Posterior cingulate gyrus (tissue), 11 donors: ENCODE results near the gene HTD2.
A peak's percentile ranks its signal among the peaks of the same experiment; 100 is the strongest.

Experiments used
- DNase-seq, 10 donors: peaks; one replicate each; pipeline versions ENCODE4 v3.0.0 to v3.0.0-alpha.2; 2020 to 2021; ENCODE audit warnings: mixed read lengths in 3 of 10
- intact Hi-C: fragments of 100-400 bp; cut with DNase I; formaldehyde crosslinking; loops from one replicate; pipeline ENCODE4 v1.15.1; 2023

The HTD2 gene

GRCh38 chr3:58291671-58292338 lies 14.5 kb upstream of the HTD2 start:
- intact Hi-C loops, result no loop called here
- DNase-seq, result no peak

- no peak for DNase-seq
- intact Hi-C loops, result no loop called here
These were observed 13.5 kb upstream of the HTD2 start for GRCh38 chr3:58292866-58293265.

GRCh38 chr3:58293516-58293915 lies 12.8 kb upstream of the HTD2 start:
- intact Hi-C loops, result no loop called here
- peak in 8 of 10 donors; percentile 50 to 95 (median 62) for DNase-seq

DNA sequence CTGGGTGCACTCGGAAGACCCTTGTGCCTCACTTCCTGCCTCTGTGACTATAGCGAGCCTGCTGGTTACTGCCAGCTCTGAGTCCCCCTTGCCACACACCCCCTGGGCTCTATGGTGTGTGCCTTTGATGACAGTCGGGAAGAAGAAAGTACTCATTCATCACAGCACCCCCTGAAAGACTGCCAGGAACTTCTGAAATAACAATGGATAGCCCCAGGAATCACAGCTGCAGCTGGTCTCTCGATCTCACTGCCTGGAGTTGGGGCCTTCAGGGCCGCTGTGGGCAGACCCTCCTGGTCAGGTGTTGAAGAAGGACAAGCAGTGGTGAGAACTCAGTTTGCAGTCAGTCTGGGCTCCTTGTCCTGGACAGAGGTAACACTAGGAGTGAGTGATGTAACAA lies 10.1 kb upstream of the HTD2 start:
- DNase-seq, result peak in 8 of 10 donors; percentile 33 to 94 (median 60)
- intact Hi-C loops, result no loop called here

GRCh38 chr3:58296843-58297242 lies 9.5 kb upstream of the HTD2 start:
- intact Hi-C loops, result no loop called here
- DNase-seq, result no peak

DNA sequence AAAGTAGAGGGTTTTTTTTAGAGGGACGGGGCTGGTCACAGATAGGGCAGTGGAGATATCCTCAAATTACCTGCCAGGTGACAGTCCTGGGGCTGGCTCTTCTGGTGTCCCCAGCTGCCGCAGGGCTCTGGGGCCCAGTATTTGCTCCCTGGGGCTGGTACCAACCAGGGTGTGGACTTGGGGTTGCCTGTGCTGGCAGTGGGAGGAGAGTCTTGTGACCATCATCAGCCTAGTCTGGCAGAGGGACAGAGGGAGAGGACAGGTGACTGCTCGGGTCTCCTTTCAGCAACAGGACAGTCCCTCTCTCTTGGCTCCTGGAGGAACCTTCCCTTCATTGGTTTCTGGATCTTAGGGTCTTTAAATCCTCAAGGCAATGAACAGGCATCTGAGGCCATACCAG lies 8.1 kb upstream of the HTD2 start:
- DNase-seq, result no peak
- intact Hi-C loops, result no loop called here

GRCh38 chr3:58299075-58299474 lies 7.2 kb upstream of the HTD2 start:
- no peak for DNase-seq
- intact Hi-C loops, result no loop called here

DNA sequence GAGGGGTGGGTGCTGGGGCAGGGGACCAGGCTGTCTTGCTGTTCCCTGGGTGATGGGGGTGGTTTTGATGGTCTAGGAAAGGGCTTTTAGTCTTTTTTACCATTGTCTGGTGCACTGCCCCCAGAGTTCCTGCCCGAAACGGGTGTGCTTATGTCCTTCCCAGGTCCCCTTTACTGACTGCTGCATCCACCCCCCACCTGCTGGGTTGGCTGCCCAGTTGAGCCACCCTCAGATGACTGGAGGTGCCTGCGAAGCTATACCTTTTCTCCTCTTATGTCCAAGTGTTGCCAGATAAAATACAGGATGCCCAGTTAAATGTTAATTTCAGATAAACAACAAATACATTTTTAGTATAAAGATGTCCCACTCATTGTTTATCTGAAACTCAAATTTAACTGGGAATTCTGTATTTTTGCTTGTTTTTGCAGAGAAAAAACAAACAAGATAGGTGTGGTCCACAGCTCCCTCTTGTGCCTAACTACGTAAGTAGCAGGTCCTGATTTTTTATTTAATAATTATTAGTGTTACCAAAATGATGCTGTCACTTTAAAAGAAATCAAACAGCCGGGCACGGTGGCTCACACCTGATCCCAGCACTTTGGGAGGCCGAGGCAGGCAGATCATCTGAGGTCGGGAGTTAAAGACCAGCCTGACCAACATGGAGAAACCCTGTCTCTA lies 6.3 kb upstream of the HTD2 start:
- no peak for DNase-seq
- intact Hi-C loops, result loop anchor here (1.0 to 10.0 kb wide), 3 partner anchors 63 to 295 kb away; partner anchors contain the start of genes ABHD6 and FLNB

DNA sequence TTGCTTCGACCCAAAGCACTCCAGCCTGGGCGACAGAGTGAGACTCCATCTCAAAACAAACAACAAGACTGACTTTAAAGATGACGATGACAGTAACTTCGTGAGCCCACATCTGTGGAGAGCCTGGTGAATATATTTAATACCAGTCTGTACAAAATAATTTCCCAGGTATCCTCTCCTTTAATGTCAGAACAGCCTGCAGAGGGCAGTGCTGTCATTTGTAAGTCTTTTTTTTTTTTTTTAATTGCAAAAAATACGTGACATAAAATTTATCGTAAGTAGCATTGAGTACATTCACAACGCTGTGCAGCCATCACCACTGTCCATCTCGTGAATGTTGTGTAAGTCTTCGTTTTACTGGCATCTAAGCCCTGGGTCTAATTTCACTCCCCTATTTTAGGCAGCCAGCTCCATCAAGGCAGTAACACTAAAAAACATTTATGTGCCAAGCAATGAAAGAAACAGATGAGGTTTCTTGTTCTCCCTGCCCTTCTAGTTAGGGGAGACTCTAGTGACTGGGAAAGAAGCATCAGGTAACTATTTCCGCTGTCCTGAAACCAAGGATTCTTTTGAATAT lies 1.4 kb downstream of the HTD2 start:
- intact Hi-C loops, result loop anchor here (2.0 to 10.0 kb wide), 5 partner anchors 25 to 323 kb away; partner anchors contain the start of genes FLNB, KCTD6 and PXK
- no peak for DNase-seq

DNA sequence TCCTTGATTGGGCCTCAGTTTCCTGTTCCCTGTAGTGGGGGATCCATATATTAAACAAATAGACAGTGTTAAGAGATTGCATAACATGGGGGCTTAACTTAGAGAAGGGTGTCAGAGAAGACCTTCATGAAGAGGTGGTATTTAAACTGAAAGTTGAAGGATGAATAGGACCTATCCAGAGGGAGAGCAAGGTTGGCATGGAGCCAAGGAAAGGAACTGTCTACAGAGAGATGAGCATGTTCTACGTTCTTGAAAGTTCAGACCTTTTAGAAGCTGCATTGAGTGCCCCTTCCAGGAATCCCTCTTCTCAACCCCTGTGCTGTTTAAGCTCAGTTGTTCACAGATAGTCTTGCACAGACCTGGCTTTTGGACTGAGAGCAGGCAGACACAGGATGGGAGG lies 2.4 kb downstream of the HTD2 start:
- DNase-seq, result no peak
- intact Hi-C loops, result loop anchor here (10.0 kb wide), 1 partner anchor 304 kb away; the partner anchor contains the start of gene FLNB

DNA sequence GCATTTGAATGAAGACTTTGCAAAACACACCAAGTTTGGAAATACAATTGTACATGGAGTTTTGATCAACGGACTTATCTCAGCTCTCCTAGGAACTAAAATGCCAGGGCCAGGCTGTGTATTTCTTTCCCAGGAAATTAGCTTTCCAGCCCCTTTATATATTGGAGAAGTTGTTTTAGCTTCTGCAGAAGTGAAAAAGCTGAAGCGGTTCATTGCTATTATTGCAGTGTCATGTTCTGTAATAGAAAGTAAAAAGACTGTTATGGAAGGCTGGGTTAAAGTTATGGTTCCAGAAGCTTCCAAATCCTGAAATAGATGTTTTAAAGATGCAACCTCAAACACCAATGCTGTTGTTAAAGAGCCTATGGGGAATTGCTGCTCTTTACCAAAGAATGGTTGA lies 11.5 kb downstream of the HTD2 start:
- no peak for DNase-seq
- intact Hi-C loops, result no loop called here

DNA sequence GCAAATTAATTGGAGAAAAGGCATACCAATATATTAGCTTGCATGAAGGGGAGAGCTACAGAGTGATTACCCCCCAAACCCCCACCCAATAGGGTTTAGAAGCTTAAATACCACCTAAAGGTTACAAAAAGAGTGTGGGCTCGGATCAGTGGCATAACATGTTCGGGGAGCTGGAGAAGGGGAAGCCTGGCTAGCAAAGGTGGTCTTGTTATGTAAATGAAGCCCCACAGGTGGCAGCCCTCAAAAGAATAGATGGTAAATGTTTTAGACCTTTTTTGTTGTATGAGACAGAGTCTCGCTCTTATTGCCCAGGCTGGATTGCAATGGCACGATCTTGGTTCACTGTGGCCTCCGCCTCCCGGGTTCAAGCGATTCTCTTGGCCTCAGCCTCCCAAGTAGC lies 15.5 kb downstream of the HTD2 start:
- intact Hi-C loops, result loop anchor here (5.0 kb wide), 1 partner anchor 211 kb away; no protein-coding TSS in a partner anchor

GRCh38 chr3:58322793-58323192 lies 16.5 kb downstream of the HTD2 start:
- intact Hi-C loops, result loop anchor here (5.0 kb wide), 1 partner anchor 210 kb away; no protein-coding TSS in a partner anchor
- no peak for DNase-seq

More for the DNA sequence above, 15.5 kb downstream of the HTD2 start:
- DNase-seq, result no peak

DNA sequence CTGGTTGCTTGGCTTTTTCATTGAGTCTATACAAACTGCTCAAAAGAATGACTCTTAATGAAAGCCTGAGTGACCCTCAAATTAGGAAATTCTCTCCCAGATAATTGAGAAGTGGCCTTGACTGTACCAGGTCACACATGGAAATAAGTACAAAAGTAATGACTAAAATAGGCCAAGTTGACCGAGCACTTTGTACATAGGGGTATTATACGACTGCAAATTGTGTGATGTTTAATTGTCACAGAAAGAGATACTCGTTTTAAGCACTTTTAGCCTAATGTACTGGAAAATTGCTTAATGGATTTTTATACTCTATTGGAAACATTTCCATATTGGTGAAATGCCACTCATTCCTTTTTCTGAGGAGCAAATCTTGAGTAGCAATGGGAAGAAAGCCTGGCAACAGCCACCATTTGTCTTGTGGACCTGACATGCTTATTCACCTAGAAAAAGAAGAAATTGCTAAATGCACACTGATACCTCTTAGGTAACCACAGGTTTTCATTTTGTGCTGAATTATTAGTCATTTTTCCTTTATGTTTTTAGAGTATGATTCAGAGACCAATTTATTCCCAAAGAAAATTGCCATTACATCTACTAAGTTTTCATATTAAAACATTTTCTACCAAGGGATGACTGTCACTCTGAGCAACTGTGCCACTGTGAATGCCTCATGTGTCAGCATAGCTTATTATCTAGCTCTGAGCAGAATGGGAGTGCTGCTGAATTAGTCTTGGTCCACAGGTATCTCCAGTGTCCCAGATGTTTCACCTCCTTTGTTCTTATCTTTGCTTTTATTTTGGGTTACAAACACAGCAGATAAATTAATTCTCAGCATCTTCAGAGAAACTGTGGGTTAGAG lies 17.4 kb downstream of the HTD2 start:
- intact Hi-C loops, result loop anchor here (5.0 kb wide), 1 partner anchor 209 kb away; no protein-coding TSS in a partner anchor

GRCh38 chr3:58324391-58325390 lies 18.4 kb downstream of the HTD2 start:
- DNase-seq, result no peak
- intact Hi-C loops, result loop anchor here (5.0 kb wide), 1 partner anchor 208 kb away; no protein-coding TSS in a partner anchor

More for the DNA sequence above, 17.4 kb downstream of the HTD2 start:
- DNase-seq, result no peak

DNA sequence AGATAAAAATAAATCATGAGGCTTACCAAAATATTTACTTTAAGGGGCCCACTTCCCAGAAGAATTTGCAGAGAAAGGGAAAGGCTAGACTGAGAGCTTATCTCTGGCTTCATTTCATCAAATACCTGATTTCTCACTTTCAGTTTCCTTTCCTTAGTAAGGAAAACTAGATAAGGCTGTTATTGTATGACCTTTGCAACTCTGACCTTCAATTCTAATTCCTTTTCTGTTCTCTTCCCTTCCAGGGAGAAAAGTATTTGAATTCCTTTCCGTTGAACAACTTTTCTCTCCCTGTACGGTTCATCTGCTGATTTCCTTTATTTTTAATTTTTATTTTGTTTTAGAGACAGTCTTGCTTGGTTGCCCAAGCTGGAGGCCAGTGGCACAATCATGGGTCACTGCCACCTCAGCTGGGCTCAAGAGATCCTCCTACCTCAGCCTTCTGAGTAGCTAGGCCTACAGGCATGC lies 19.2 kb downstream of the HTD2 start:
- intact Hi-C loops, result no loop called here
- DNase-seq, result no peak

GRCh38 chr3:58326267-58326900 lies 20.1 kb downstream of the HTD2 start:
- no peak for DNase-seq
- intact Hi-C loops, result no loop called here

DNA sequence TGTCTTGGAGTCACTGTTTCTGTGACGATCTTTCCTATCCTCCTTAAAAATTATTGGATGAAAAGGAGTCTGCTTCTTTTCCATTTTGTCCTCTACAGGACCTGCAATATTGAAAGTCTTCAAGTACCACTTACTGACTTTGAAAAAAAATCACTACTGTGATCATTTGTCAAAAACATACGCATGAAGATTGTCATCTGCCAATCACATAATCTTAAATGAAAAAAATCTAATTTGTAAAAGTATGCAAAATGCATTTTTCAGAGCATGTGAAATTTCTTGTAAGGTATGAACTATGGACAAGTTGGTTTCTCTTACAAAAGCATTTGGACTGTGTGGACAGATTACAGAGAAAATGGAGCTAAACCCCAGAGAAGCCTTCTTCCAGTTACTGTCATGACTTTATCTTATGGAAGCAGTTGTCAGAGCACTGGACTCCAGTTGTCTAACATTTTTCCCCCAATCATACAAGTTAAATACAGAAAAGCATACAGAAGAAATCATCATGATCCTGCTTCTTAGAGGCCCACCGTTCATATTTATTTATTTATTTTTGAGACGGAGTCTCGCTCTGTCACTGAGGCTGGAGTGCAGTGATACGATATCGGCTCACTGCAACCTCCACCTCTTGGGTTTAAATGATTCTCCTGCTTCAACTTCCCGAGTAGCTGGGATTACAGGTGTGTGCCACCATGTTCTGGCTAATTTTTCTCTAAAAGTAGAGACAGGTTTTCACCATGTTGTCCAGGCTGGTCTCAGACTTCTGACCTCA lies 23.0 kb downstream of the HTD2 start:
- DNase-seq, result no peak
- intact Hi-C loops, result no loop called here
